Liver (tissue), 9 donors: ENCODE measurements around the gene RAD51B. TPM values are rescaled to one million over a fixed set of nuclear protein-coding genes. Genes with fewer than 3 reads are reported as not detected.
"Not testable (repeated sequence)": the region's sequence is repeated elsewhere in the genome, so short reads cannot be mapped to it uniquely, and the experiment has no call there.

ENCODE experiments used
- DNase-seq: peaks from one replicate; pipeline ENCODE4 v3.0.0-alpha.2; 2017; ENCODE audit warnings: low spot score
- H3K27ac ChIP-seq, 2 donors: one replicate each; pipeline ENCODE4 v1.7.0; 2013; ENCODE audit warnings: inconsistent platforms in 2 of 2, low read length in 2 of 2, control low read depth in 1 of 2, low read depth in 1 of 2, mild to moderate bottlenecking in 1 of 2
- H3K27me3 ChIP-seq, 4 donors: one replicate each; pipeline versions ENCODE4 v1.6.1 to v1.7.0; 2013; ENCODE audit warnings: low read length in 3 of 4, inconsistent platforms in 1 of 4, mild to moderate bottlenecking in 1 of 4, moderate library complexity in 1 of 4; ENCODE audit not compliant: control insufficient read depth in 4 of 4, insufficient read depth in 4 of 4
- H3K36me3 ChIP-seq, 4 donors: one replicate each; pipeline versions ENCODE4 v1.6.1 to v1.7.0; 2013; ENCODE audit warnings: low read length in 3 of 4, mild to moderate bottlenecking in 3 of 4, low read depth in 1 of 4, moderate library complexity in 1 of 4; ENCODE audit not compliant: control insufficient read depth in 4 of 4, insufficient read depth in 3 of 4
- H3K4me1 ChIP-seq, 4 donors: one replicate each; pipeline versions ENCODE4 v1.6.1 to v1.7.0; 2013; ENCODE audit warnings: low read length in 3 of 4, mild to moderate bottlenecking in 3 of 4, moderate library complexity in 1 of 4; ENCODE audit not compliant: control insufficient read depth in 4 of 4, insufficient read depth in 4 of 4
- H3K4me3 ChIP-seq, 3 donors: one replicate each; pipeline versions ENCODE4 v1.6.1 to v1.7.0; 2013; ENCODE audit warnings: low read length in 3 of 3, control low read depth in 1 of 3, low read depth in 1 of 3, mild to moderate bottlenecking in 1 of 3
- H3K9ac ChIP-seq, 2 donors: one replicate each; pipeline ENCODE4 v1.7.0; 2013; ENCODE audit warnings: low read length in 2 of 2, mild to moderate bottlenecking in 2 of 2, moderate library complexity in 2 of 2, control low read depth in 1 of 2, low read depth in 1 of 2
- H3K9me3 ChIP-seq, 4 donors: one replicate each; pipeline versions ENCODE4 v1.6.1 to v1.7.0; 2013; ENCODE audit warnings: low read length in 3 of 4; ENCODE audit not compliant: control insufficient read depth in 4 of 4
- FOXA1 ChIP-seq: IDR thresholded peaks from 2 replicates; pipeline ENCODE4 v1.6.1; 2016; ENCODE audit warnings: antibody characterized with exemption
- JUND ChIP-seq, 2 donors: IDR thresholded peaks; 2 replicates each; pipeline ENCODE4 v1.6.1; 2016; ENCODE audit warnings: antibody characterized with exemption in 2 of 2
- RXRA ChIP-seq, 2 donors: IDR thresholded peaks; 2 replicates each; pipeline ENCODE4 v1.6.1; 2017 to 2018; ENCODE audit warnings: antibody characterized with exemption in 2 of 2, mild to moderate bottlenecking in 1 of 2
- YY1 ChIP-seq: IDR thresholded peaks from 2 replicates; pipeline ENCODE4 v1.6.1; 2016; ENCODE audit warnings: antibody characterized with exemption, mild to moderate bottlenecking
- WGBS: extraction: QIAGEN DNeasy Blood & Tissue Kit; methylation state at CpG from one replicate; pipeline ENCODE4 v1.1.7; 2013; 5-methylcytosine and 5-hydroxymethylcytosine counted together
- polyA plus RNA-seq, 2 donors: library from polyadenylated mRNA; stranded (reverse) in 1 of 2; unstranded in 1 of 2; fragments of 200-250 nt in 1 of 2; fragments of >200 nt in 1 of 2; fragmentation: Nextera tagmentation in 1 of 2; extraction: Ambion mirVana in 1 of 2; gene quantifications; one replicate each; pipeline versions ENCODE4 v1.2.1 to v1.2.3, GENCODE V29; 2013 to 2015
- total RNA-seq, 2 donors: library from RNA; depleted of rRNA; stranded (reverse); fragments of >200 nt; gene quantifications; one replicate each; pipeline ENCODE4 v1.2.3, GENCODE V29; 2014
- TF ChIP-seq, protein P1 (sequence below): IDR thresholded peaks from 2 replicates; pipeline ENCODE4 v1.6.1; 2016; ENCODE audit warnings: antibody characterized with exemption
- TF ChIP-seq, protein P2 (sequence below): fragments of 150-350 bp; IDR thresholded peaks from 2 replicates; pipeline ENCODE4 v1.5.1; 2017; ENCODE audit warnings: improper control_type of control experiment, low read depth, low read length; ENCODE audit not compliant: missing input control
- donor health status: healthy.
- donor health status: healthy.
- donor health status: healthy.
- donor health status: healthy.
- donor health status: healthy.

The RAD51B gene
- total and polyA plus RNA-seq, 4 donors, result 0.81 to 12.9 (median 2.4) TPM

DNA sequence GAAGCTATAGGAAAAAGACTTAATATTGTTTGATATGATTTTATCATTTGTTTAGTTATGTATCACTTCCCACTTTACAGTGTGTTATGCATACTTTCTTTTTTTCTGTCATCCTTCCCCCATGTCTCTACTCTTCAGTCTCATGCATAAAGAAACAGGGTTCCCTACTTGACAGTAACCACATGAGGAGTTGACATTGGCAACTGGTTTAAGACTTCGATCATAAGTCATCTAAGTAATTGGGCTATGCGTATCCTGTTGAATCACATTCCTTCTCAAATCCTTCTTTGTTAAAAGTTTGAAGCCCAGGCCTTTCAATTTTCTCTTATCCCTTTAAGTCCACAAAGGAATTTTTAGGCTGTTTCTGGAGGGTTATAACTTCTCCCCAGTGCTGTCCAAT is 358.7 kb downstream of the RAD51B start (continued):
- TF ChIP-seq, protein P1, sequence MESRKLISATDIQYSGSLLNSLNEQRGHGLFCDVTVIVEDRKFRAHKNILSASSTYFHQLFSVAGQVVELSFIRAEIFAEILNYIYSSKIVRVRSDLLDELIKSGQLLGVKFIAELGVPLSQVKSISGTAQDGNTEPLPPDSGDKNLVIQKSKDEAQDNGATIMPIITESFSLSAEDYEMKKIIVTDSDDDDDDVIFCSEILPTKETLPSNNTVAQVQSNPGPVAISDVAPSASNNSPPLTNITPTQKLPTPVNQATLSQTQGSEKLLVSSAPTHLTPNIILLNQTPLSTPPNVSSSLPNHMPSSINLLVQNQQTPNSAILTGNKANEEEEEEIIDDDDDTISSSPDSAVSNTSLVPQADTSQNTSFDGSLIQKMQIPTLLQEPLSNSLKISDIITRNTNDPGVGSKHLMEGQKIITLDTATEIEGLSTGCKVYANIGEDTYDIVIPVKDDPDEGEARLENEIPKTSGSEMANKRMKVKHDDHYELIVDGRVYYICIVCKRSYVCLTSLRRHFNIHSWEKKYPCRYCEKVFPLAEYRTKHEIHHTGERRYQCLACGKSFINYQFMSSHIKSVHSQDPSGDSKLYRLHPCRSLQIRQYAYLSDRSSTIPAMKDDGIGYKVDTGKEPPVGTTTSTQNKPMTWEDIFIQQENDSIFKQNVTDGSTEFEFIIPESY, result no peak

DNA sequence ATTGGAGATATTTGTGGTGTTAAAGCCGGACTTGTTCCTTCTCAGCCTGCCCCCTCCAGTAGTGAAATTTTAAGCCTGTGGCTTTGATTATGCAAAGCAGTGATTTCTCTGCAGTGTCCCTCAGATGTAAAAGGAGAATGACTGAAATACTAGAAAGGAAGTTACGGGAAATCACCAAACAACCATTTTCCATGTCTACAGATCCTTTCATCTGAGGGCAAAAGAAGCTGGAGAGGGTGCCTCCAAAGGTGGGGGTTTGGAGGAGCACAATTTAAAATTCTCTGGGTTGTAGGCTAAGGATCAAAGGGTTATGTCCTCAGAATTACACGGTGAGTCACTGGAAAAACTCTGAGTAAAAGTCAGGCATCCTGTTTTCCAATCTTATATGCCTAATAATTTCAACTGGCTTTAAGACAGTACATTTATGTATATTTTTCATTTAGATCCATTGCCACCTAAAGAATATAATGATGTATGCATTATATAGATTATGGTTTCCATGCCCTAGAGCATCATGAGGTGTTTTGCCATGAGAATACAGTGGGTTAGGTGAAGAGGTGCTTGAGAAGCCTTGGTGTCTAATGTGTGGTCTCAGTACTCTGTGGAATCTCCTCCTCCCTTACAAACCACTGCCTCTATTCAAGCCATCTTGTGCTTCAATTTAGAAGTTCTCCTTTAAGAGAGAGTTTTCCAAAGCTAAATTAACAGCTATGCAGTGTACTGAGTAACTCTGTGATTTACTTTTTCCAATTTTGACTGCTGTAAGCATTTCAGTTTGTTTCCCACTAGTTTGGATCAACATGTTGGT is 362.1 kb downstream of the RAD51B start:
- Histone ChIP-seq H3K4me1 (peaks cover 0 to 2% (median under 1%) of the 10 kb centered on the region in 4 donors), H3K27me3 (no peaks in the 10 kb centered on the region), H3K9me3 (no peaks in the 10 kb centered on the region), H3K9ac (no peak overlapping the region), H3K4me3 (no peak overlapping the region), H3K36me3 (peaks cover 0 to 2% (median 0%) of the 10 kb centered on the region in 4 donors), H3K27ac (no peak overlapping the region)
- DNase-seq, result no peak
- TF ChIP-seq FOXA1 (no peak), JUND (IDR thresholded peaks at IDR 0.05) (peak; percentile 17 to 79), RXRA (IDR thresholded peaks at IDR 0.05) (peak; percentile 51 to 69)
- WGBS, result 76% methylated on average over 3 of the region's 3 CpGs

DNA sequence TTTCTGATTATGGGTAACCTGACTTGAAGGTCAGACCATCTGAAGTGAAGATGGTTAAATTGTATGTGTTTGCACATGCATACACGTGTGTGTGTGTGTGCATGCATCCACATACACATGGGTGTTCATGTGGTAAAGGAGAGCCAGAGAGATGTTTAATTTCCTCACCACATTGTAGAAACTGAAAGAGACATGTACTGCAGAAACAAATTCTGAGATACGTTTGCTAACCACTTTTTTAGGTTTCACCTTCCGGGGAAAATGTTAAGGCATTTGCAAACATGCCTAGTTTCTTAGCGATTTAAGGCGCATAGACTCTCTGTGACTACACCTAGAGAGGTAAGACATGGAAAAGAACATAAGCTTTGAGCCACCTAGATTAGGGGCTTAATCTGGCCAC is 362.9 kb downstream of the RAD51B start:
- H3K9me3 ChIP-seq, result no peaks in the 10 kb centered on the region
- H3K36me3 ChIP-seq, result peaks cover 0 to 2% (median 0%) of the 10 kb centered on the region in 4 donors
- no peak overlapping the region for H3K4me3 ChIP-seq
- no peak overlapping the region for H3K9ac ChIP-seq
- no peak overlapping the region for H3K27ac ChIP-seq
- TF ChIP-seq YY1, result no peak
- TF ChIP-seq, protein P2, sequence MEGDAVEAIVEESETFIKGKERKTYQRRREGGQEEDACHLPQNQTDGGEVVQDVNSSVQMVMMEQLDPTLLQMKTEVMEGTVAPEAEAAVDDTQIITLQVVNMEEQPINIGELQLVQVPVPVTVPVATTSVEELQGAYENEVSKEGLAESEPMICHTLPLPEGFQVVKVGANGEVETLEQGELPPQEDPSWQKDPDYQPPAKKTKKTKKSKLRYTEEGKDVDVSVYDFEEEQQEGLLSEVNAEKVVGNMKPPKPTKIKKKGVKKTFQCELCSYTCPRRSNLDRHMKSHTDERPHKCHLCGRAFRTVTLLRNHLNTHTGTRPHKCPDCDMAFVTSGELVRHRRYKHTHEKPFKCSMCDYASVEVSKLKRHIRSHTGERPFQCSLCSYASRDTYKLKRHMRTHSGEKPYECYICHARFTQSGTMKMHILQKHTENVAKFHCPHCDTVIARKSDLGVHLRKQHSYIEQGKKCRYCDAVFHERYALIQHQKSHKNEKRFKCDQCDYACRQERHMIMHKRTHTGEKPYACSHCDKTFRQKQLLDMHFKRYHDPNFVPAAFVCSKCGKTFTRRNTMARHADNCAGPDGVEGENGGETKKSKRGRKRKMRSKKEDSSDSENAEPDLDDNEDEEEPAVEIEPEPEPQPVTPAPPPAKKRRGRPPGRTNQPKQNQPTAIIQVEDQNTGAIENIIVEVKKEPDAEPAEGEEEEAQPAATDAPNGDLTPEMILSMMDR, result no peak
- H3K27me3 ChIP-seq, result no peaks in the 10 kb centered on the region
- 88% methylated on average over 5 of the region's 5 CpGs for WGBS
- peaks cover 0 to 2% (median under 1%) of the 10 kb centered on the region in 4 donors for H3K4me1 ChIP-seq
- DNase-seq, result no peak

DNA sequence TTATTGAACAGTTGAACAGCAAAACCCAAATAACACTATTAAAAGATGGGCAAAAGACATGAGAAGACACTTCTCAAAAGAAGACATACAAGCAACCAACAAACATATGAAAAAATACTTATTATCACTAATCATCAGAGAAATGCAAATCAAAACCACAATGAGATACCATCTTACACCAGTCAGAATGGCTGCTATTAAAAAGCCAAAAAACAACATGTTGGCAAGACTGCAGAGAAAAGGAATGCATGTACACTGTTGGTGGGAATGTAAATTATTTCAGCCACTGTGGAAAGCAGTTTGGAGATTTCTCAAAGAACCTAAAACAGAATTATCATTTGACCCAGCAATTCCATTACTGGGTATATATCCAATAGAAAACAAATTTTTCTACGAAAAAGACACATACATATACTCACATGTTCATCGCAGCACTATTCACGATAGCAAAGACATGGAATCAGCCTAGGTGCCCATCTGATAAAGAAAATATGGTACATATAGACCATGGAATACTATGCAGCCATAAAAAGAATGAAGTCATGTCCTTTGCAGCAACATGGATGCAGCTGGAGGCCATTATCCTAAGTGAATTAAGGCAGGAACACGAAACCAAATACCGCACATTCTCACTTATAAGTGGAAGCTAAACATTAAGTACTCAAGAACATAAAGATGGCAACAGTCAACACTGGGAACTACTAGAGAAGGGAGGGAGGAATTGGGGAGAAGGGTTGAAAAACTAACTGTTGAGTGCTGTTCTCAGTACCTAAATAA is 367.1 kb downstream of the RAD51B start:
- not testable (repeated sequence) for H3K27me3 ChIP-seq, H3K9ac ChIP-seq, H3K9me3 ChIP-seq, H3K4me3 ChIP-seq, H3K27ac ChIP-seq, DNase-seq, H3K36me3 ChIP-seq
- WGBS, result 98% methylated on average over 5 of the region's 5 CpGs
- peaks cover 3 to 12% (median 8%) of the 10 kb centered on the region in 4 donors for H3K4me1 ChIP-seq
